Measurements from ENCODE around the gene ECE2.

- TF ChIP-seq, protein P1, sequence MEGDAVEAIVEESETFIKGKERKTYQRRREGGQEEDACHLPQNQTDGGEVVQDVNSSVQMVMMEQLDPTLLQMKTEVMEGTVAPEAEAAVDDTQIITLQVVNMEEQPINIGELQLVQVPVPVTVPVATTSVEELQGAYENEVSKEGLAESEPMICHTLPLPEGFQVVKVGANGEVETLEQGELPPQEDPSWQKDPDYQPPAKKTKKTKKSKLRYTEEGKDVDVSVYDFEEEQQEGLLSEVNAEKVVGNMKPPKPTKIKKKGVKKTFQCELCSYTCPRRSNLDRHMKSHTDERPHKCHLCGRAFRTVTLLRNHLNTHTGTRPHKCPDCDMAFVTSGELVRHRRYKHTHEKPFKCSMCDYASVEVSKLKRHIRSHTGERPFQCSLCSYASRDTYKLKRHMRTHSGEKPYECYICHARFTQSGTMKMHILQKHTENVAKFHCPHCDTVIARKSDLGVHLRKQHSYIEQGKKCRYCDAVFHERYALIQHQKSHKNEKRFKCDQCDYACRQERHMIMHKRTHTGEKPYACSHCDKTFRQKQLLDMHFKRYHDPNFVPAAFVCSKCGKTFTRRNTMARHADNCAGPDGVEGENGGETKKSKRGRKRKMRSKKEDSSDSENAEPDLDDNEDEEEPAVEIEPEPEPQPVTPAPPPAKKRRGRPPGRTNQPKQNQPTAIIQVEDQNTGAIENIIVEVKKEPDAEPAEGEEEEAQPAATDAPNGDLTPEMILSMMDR (conservative IDR thresholded peaks at IDR 0.05; ENCODE audit: low read depth, low read length): no peak
- TF ChIP-seq EZH2phosphoT487 (IDR thresholded peaks at IDR 0.05; ENCODE audit: borderline replicate concordance, low read length) (no peak), EZH2 (IDR thresholded peaks at IDR 0.05; ENCODE audit: low read length, unreplicated experiment) (no peak)
Observed at GRCh38 chr3:184234671-184235380, 41.0 kb upstream of the ECE2 start.
